ENCODE measurements around the gene SEMA4D.

Gene SEMA4D

DNA sequence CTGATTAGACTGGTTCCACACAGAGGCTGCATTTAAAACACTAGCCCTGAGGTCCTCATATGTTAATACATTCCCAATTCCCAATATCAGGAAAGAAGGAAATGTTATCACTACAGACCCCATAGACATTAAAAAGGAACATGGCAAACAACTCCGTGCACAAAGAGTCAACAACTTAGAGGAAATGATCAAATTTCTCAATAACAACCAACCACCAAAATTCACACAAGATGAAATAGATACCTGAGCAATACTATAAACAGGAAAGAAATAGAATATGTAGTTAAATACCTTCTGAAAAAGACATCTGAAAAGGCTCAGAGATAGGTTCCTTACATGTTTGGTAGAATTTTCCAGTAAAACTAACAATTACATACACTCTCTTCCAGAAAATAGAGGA is 28.9 kb downstream of the SEMA4D start:
- Histone ChIP-seq H3K79me2 (ENCODE audit: insufficient read depth, low read length) (peaks cover 100% of the 10 kb centered on the region), H3K27me3 (ENCODE audit: insufficient read depth, low read length, poor library complexity) (no peaks in the 10 kb centered on the region), H3K9ac (ENCODE audit: low read depth, low read length) (no peak overlapping the region), H4K20me1 (ENCODE audit: insufficient read depth, low read length) (peaks cover 90% of the 10 kb centered on the region), H3K36me3 (ENCODE audit: insufficient read depth, low read length) (peaks cover 61% of the 10 kb centered on the region), H3K9me3 (ENCODE audit: insufficient read depth, low read length, severe bottlenecking) (no peaks in the 10 kb centered on the region), H2AFZ (ENCODE audit: low read depth, low read length) (no peak overlapping the region), H3K4me2 (ENCODE audit: insufficient read depth, low read length) (no peak overlapping the region), H3K4me1 (ENCODE audit: insufficient read depth, low read length) (peaks cover 95% of the 10 kb centered on the region), H3K27ac (ENCODE audit: low read length) (peak overlapping the region; percentile 26; the same call in 1 of the 2 replicates), H3K4me3 (ENCODE audit: low read depth in 1 of 2, low read length in 2 of 2) (no peak overlapping the region)
- TF ChIP-seq, protein P1, sequence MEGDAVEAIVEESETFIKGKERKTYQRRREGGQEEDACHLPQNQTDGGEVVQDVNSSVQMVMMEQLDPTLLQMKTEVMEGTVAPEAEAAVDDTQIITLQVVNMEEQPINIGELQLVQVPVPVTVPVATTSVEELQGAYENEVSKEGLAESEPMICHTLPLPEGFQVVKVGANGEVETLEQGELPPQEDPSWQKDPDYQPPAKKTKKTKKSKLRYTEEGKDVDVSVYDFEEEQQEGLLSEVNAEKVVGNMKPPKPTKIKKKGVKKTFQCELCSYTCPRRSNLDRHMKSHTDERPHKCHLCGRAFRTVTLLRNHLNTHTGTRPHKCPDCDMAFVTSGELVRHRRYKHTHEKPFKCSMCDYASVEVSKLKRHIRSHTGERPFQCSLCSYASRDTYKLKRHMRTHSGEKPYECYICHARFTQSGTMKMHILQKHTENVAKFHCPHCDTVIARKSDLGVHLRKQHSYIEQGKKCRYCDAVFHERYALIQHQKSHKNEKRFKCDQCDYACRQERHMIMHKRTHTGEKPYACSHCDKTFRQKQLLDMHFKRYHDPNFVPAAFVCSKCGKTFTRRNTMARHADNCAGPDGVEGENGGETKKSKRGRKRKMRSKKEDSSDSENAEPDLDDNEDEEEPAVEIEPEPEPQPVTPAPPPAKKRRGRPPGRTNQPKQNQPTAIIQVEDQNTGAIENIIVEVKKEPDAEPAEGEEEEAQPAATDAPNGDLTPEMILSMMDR (IDR thresholded peaks at IDR 0.05; ENCODE audit: borderline replicate concordance, extremely low read depth, low read length, poor library complexity, severe bottlenecking) = no peak
- TF ChIP-seq EZH2 (IDR thresholded peaks at IDR 0.05; ENCODE audit: borderline replicate concordance, low read depth, low read length, severe bottlenecking) = no peak
- ATAC-seq (ENCODE audit: insufficient read depth, low read depth) = no peak
- DNase-seq = no peak

DNA sequence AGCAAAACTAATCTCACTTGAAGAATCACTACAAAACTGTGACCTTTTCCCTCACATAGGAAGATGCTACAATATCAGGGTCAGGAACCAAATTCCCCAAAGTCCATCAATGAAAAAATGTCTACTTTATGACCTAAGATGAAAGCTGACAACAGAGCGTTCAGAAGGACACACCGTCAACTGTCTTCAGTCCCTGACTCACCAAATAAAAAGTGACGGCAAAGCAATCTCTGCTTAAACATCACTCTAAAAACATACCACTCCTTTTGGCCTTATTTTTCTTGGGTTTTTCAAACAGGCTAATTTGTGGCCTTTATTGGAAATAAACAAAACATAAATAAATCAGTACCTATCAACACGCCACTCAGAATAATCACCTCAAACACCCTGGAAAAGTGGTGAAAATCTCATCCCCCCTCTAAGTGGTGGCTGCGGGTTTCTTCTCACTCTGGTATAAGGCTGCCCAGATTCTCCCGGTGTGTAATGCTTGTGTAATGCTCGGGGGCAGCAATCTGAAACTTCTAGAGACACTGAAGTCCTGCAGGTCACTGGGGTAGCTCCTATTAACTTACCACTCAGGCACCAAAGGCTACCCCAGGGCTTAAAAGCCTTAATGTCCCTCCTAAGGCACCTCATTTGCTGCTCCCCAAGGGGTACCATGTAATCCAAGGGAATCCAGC is 29.5 kb downstream of the SEMA4D start:
- DNase-seq (no peak), ATAC-seq (ENCODE audit: insufficient read depth, low read depth) (no peak)
- Histone ChIP-seq H3K9me3 (ENCODE audit: insufficient read depth, low read length, severe bottlenecking) (no peaks in the 10 kb centered on the region), H3K4me2 (ENCODE audit: insufficient read depth, low read length) (no peak overlapping the region), H3K79me2 (ENCODE audit: insufficient read depth, low read length) (peaks cover 100% of the 10 kb centered on the region), H3K9ac (ENCODE audit: low read depth, low read length) (no peak overlapping the region), H3K4me1 (ENCODE audit: insufficient read depth, low read length) (peaks cover 96% of the 10 kb centered on the region), H2AFZ (ENCODE audit: low read depth, low read length) (no peak overlapping the region), H3K27me3 (ENCODE audit: insufficient read depth, low read length, poor library complexity) (no peaks in the 10 kb centered on the region), H3K27ac (ENCODE audit: low read length) (peak overlapping the region; percentile 55; the same call in 1 of the 2 replicates), H3K36me3 (ENCODE audit: insufficient read depth, low read length) (peaks cover 57% of the 10 kb centered on the region), H3K4me3 (ENCODE audit: low read depth in 1 of 2, low read length in 2 of 2) (no peak overlapping the region), H4K20me1 (ENCODE audit: insufficient read depth, low read length) (peaks cover 87% of the 10 kb centered on the region)
- TF ChIP-seq, protein P1 (IDR thresholded peaks at IDR 0.05; ENCODE audit: borderline replicate concordance, extremely low read depth, low read length, poor library complexity, severe bottlenecking) = no peak
- no peak for TF ChIP-seq EZH2 (IDR thresholded peaks at IDR 0.05; ENCODE audit: borderline replicate concordance, low read depth, low read length, severe bottlenecking)

DNA sequence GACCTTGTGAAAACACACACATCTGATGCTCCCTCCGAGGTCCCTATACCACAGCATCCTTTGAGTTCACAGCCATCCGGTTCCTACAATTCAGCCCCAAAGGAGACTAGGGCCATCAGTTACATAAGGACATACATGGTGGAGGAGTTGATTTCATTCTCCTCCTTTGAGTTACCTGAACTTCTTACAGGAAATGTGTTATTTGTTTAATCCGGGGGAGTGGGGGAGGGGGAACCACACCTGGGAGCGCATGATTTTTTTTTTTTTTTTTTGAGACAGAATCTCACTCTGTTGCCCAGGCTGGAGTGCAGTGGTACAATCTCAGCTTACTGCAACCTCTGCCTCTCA is 30.7 kb downstream of the SEMA4D start:
- ATAC-seq (ENCODE audit: insufficient read depth, low read depth) (no peak), DNase-seq (no peak)
- no peak for TF ChIP-seq EZH2 (IDR thresholded peaks at IDR 0.05; ENCODE audit: borderline replicate concordance, low read depth, low read length, severe bottlenecking)
- TF ChIP-seq, protein P1 (IDR thresholded peaks at IDR 0.05; ENCODE audit: borderline replicate concordance, extremely low read depth, low read length, poor library complexity, severe bottlenecking) = no peak
- 0 out of 2 replicates have a peak overlapping the region, but pooled peaks have one; percentile 32 for H3K27ac ChIP-seq (ENCODE audit: low read length)
- H3K36me3 ChIP-seq (ENCODE audit: insufficient read depth, low read length) = peaks cover 59% of the 10 kb centered on the region
- H2AFZ ChIP-seq (ENCODE audit: low read depth, low read length) = no peak overlapping the region
- no peak overlapping the region for H3K4me3 ChIP-seq (ENCODE audit: low read depth in 1 of 2, low read length in 2 of 2)
- H3K9ac ChIP-seq (ENCODE audit: low read depth, low read length) = no peak overlapping the region
- no peaks in the 10 kb centered on the region for H3K9me3 ChIP-seq (ENCODE audit: insufficient read depth, low read length, severe bottlenecking)
- peaks cover 100% of the 10 kb centered on the region for H3K79me2 ChIP-seq (ENCODE audit: insufficient read depth, low read length)
- H3K4me2 ChIP-seq (ENCODE audit: insufficient read depth, low read length) = no peak overlapping the region
- H4K20me1 ChIP-seq (ENCODE audit: insufficient read depth, low read length) = peaks cover 87% of the 10 kb centered on the region
- peaks cover 93% of the 10 kb centered on the region for H3K4me1 ChIP-seq (ENCODE audit: insufficient read depth, low read length)
- no peaks in the 10 kb centered on the region for H3K27me3 ChIP-seq (ENCODE audit: insufficient read depth, low read length, poor library complexity)
